Uterus (tissue), 4 donors: ENCODE measurements around the gene THRB. TPM values are rescaled to one million over a fixed set of nuclear protein-coding genes. Genes with fewer than 3 reads are reported as not detected.

Experiments
- DNase-seq, 2 donors: peaks; one replicate each; pipeline ENCODE4 v3.0.0-alpha.2; 2019 to 2020
- H3K27ac ChIP-seq, 2 donors: fragments of 200-600 bp; sonication (generic); 1 replicate in 1 of 2; 2 replicates in 1 of 2; pipeline ENCODE4 v1.5.1; 2016 to 2018
- H3K27me3 ChIP-seq, 2 donors: fragments of 200-600 bp; sonication (generic); one replicate each; pipeline ENCODE4 v1.5.1; 2018 to 2019; ENCODE audit warnings: control low read depth in 1 of 2
- H3K36me3 ChIP-seq, 2 donors: fragments of 200-600 bp; sonication (generic); one replicate each; pipeline ENCODE4 v1.5.1; 2019; ENCODE audit warnings: control low read depth in 1 of 2
- H3K4me1 ChIP-seq, 2 donors: fragments of 200-600 bp; sonication (generic); one replicate each; pipeline ENCODE4 v1.5.1; 2018 to 2019; ENCODE audit warnings: control low read depth in 1 of 2
- H3K4me3 ChIP-seq, 2 donors: fragments of 200-600 bp; sonication (generic); 1 replicate in 1 of 2; 2 replicates in 1 of 2; pipeline ENCODE4 v1.5.1; 2018 to 2019; ENCODE audit warnings: mild to moderate bottlenecking in 1 of 2
- H3K9me3 ChIP-seq, 2 donors: fragments of 200-600 bp; sonication (generic); one replicate each; pipeline ENCODE4 v1.5.1; 2019; ENCODE audit warnings: control low read depth in 1 of 2
- POLR2A ChIP-seq, 2 donors: fragments of 450-650 bp; IDR thresholded peaks; one replicate each; pipeline ENCODE4 v1.6.1; 2016; ENCODE audit warnings: antibody characterized with exemption in 2 of 2, mild to moderate bottlenecking in 1 of 2, moderate library complexity in 1 of 2
- intact Hi-C: fragments of 100-400 bp; cut with DNase I; formaldehyde crosslinking; loops from one replicate; pipeline ENCODE4 v1.15.1; 2023; ENCODE audit warnings: low total_unique reads
- total RNA-seq, 4 donors: library from RNA; depleted of rRNA in 3 of 4; stranded (reverse); fragments of >200 nt in 3 of 4; gene quantifications; one replicate each; pipeline versions ENCODE4 v1.1.0 to v1.2.4, GENCODE V29; 2014 to 2023
- TF ChIP-seq, protein P1 (sequence below), 4 experiments: fragments of 200-600 bp in 2 of 4; fragments of 450-650 bp in 2 of 4; sonication (generic) in 2 of 4; IDR thresholded peaks; one replicate each; pipeline ENCODE4 v1.5.1; 2016 to 2019; ENCODE audit warnings: antibody characterized with exemption in 4 of 4, mild to moderate bottlenecking in 2 of 4, moderate library complexity in 1 of 4
- donor health status: DM: yes; HTN: yes; CAD: no.

The THRB gene
- total RNA-seq, 4 donors from 2014 or later: 4.6 to 38.2 (median 17.3) TPM

DNA sequence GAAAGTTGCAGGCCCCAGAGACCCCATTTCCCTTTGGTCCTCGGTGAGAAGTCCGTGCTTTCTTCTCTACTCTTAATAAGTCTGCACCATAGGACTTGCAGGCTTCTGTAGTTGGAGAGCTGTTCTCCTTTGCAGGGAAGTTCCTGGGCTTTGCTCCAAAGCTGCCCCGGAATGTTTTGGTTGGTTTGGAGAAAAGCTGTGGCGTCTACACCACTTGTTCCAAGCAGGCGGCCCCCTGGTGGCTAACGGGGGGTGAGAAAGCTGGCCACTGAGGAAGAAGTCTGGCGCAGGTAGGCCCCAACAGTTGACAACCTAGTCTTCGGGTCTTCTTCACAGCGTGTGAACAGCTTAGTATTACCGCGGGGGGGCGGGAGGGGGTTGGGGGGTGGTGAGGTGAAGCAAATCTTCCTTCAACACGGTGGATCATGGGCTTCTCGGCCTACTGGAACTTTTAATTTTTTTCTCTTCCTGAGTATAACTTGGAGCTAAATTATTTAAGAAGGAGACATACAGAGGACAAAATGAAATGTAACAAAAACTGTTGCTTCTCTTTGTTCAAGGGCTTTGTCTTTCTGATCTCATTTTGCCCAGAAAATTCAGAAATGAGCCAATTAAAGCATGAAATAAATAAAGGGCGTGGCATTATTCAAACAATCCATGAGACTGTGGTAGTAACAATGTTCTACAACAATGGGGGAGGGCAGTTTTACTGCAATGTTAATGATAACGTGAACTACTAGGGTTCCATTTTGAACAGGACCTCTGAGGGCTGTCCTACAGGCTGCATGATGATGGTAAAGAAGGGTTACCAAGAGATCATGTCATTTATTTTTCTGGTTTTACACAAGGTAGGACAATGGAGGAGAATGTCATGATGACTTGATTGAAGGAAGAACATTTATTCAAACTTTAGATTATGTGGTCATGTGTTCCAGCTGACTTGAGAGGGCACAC lies 2.2 kb upstream of the THRB start:
- H3K27ac ChIP-seq: no peak overlapping the region
- intact Hi-C loops: no loop called here
- no peak overlapping the region for H3K4me3 ChIP-seq

GRCh38 chr3:24495326-24495994 lies 810 bp upstream of the THRB start:
- Histone ChIP-seq H3K36me3 (no peaks in the 10 kb centered on the region), H3K4me3 (peak overlapping the region; percentile 56 to 95), H3K4me1 (no peaks in the 10 kb centered on the region), H3K27me3 (no peaks in the 10 kb centered on the region), H3K9me3 (no peaks in the 10 kb centered on the region), H3K27ac (peak overlapping the region; percentile 87 to 89)
- intact Hi-C loops: no loop called here
- TF ChIP-seq POLR2A (IDR thresholded peaks at IDR 0.05): no peak
- TF ChIP-seq, protein P1, sequence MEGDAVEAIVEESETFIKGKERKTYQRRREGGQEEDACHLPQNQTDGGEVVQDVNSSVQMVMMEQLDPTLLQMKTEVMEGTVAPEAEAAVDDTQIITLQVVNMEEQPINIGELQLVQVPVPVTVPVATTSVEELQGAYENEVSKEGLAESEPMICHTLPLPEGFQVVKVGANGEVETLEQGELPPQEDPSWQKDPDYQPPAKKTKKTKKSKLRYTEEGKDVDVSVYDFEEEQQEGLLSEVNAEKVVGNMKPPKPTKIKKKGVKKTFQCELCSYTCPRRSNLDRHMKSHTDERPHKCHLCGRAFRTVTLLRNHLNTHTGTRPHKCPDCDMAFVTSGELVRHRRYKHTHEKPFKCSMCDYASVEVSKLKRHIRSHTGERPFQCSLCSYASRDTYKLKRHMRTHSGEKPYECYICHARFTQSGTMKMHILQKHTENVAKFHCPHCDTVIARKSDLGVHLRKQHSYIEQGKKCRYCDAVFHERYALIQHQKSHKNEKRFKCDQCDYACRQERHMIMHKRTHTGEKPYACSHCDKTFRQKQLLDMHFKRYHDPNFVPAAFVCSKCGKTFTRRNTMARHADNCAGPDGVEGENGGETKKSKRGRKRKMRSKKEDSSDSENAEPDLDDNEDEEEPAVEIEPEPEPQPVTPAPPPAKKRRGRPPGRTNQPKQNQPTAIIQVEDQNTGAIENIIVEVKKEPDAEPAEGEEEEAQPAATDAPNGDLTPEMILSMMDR (IDR thresholded peaks at IDR 0.05): no peak
- peak; percentile 36 to 42 for DNase-seq

More for the DNA sequence above, 2.2 kb upstream of the THRB start:
- Histone ChIP-seq H3K36me3 (no peaks in the 10 kb centered on the region), H3K27me3 (no peaks in the 10 kb centered on the region), H3K9me3 (no peaks in the 10 kb centered on the region), H3K4me1 (no peaks in the 10 kb centered on the region)
- TF ChIP-seq, protein P1 (IDR thresholded peaks at IDR 0.05): peak; percentile 38 to 55 (median 44)
- no peak for TF ChIP-seq POLR2A (IDR thresholded peaks at IDR 0.05)
- DNase-seq: peak; percentile 71 to 84

- Histone ChIP-seq H3K27ac (peak overlapping the region; percentile 87 to 89), H3K4me1 (no peaks in the 10 kb centered on the region), H3K9me3 (no peaks in the 10 kb centered on the region), H3K36me3 (no peaks in the 10 kb centered on the region), H3K4me3 (peak overlapping the region; percentile 56 to 95), H3K27me3 (no peaks in the 10 kb centered on the region)
- TF ChIP-seq POLR2A (IDR thresholded peaks at IDR 0.05): no peak
- TF ChIP-seq, protein P1 (IDR thresholded peaks at IDR 0.05): peak in 1 of 4 experiments; percentile 12
- peak; percentile 60 to 63 for DNase-seq
- intact Hi-C loops: no loop called here
Observed at GRCh38 chr3:24493746-24494617, 668 bp downstream of the THRB start.

DNA sequence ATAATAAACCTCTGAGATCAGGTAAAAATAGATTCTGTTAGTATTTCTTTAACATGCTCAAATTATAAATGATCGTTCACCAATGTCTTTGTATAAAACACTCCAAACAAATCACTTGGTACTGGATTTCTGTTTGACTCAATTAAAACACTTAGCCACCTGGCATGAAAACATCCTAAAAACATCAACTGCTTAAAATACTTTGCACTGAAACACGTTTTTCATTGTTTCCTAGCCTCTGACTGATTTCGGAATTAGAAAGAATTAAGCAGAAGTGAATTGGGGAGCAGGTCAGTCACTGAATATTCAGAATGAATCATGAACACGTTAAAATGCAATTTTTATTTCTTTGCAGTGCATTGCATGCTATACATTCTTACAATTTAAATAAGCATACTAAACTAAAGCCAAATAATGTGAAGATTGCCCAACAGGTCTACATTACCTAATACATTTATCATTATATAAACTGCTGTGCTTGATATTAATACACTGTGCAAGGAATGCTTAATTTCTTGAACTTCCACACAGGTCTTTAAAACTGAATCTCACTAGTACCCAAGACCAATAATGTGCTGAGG lies 1.6 kb downstream of the THRB start:
- Histone ChIP-seq H3K36me3 (no peaks in the 10 kb centered on the region), H3K4me1 (no peaks in the 10 kb centered on the region), H3K4me3 (peak overlapping the region in 1 of 2 donors; percentile 56), H3K9me3 (no peaks in the 10 kb centered on the region), H3K27me3 (no peaks in the 10 kb centered on the region), H3K27ac (peak overlapping the region; percentile 87 to 89)
- no peak for DNase-seq
- intact Hi-C loops: no loop called here
- TF ChIP-seq, protein P1 (IDR thresholded peaks at IDR 0.05): no peak
- TF ChIP-seq POLR2A (IDR thresholded peaks at IDR 0.05): no peak
